A673 (cell line): ENCODE data around the gene GPR31. TPM values are rescaled to one million over a fixed set of nuclear protein-coding genes. Genes with fewer than 3 reads are reported as not detected.
"Not testable (repeated sequence)": the region's sequence is repeated elsewhere in the genome, so short reads cannot be mapped to it uniquely, and the experiment has no call there.

ENCODE experiments used
- BruUV-seq: library from RNA; stranded (reverse); fragments of 400-500 nt; replicated peaks from 2 replicates; lab custom pipeline; 2021; lab: Mats Ljungman, UMichigan
- CTCF ChIA-PET: fragments of 300-600 bp; sonication (Branson Sonifier 250); formaldehyde crosslinking; loops from one replicate; lab custom pipeline; 2022; ENCODE audit warnings: antibody characterized with exemption; lab: Charles Lee
- POLR2A ChIA-PET: fragments of 300-600 bp; sonication (Branson Sonifier 250); formaldehyde crosslinking; loops from one replicate; lab custom pipeline; 2022; ENCODE audit warnings: antibody characterized with exemption; ENCODE audit not compliant: low non-redundant PET; lab: Charles Lee
- DNase-seq: peaks from one replicate; pipeline ENCODE4 v3.0.0-alpha.2; 2015; ENCODE audit warnings: low spot score
- H3K27ac ChIP-seq: fragments of 200-600 bp; sonication (generic); 2 replicates; pipeline ENCODE4 v1.5.1; 2016; ENCODE audit warnings: mixed run types, low read depth, mild to moderate bottlenecking, mixed read lengths, antibody characterized with exemption, low read length; ENCODE audit not compliant: poor library complexity, severe bottlenecking
- H3K27me3 ChIP-seq: fragments of 200-600 bp; sonication (generic); replicated peaks from 2 replicates; pipeline ENCODE4 v1.6.1; 2017; ENCODE audit warnings: mixed run types, low read depth, mild to moderate bottlenecking, mixed read lengths, antibody characterized with exemption, low read length; ENCODE audit not compliant: insufficient read depth, poor library complexity
- H3K36me3 ChIP-seq: fragments of 200-600 bp; sonication (generic); 2 replicates; pipeline ENCODE4 v1.6.1; 2016; ENCODE audit warnings: mixed run types, mild to moderate bottlenecking, mixed read lengths, antibody characterized with exemption, low read length; ENCODE audit not compliant: insufficient read depth, poor library complexity, severe bottlenecking
- H3K4me1 ChIP-seq: fragments of 200-600 bp; sonication (generic); 2 replicates; pipeline ENCODE4 v1.6.1; 2017; ENCODE audit warnings: mixed run types, mild to moderate bottlenecking, mixed read lengths, antibody characterized with exemption, low read length; ENCODE audit not compliant: insufficient read depth, poor library complexity, severe bottlenecking
- H3K4me3 ChIP-seq: fragments of 200-600 bp; sonication (generic); 2 replicates; pipeline ENCODE4 v1.5.1; 2016; ENCODE audit warnings: low read depth, mixed run types, mild to moderate bottlenecking, mixed read lengths, low read length; ENCODE audit not compliant: poor library complexity, severe bottlenecking
- H3K9me3 ChIP-seq: fragments of 200-600 bp; sonication (generic); 2 replicates; pipeline ENCODE4 v1.6.1; 2016; ENCODE audit warnings: mixed run types, low read depth, mild to moderate bottlenecking, mixed read lengths, antibody characterized with exemption, low read length; ENCODE audit not compliant: poor library complexity, severe bottlenecking
- CTCF ChIP-seq: fragments of 300-800, 200-600 bp; sonication (generic); conservative IDR thresholded peaks from 2 replicates; pipeline ENCODE4 v1.5.1; 2017; ENCODE audit warnings: low read depth, mild to moderate bottlenecking, antibody characterized with exemption, low read length, moderate library complexity, mixed read lengths
- intact Hi-C: fragments of 100-400 bp; cut with micrococcal nuclease; formaldehyde crosslinking; loops from one replicate; pipeline ENCODE4 v1.10.0; 2022; ENCODE audit not compliant: unreplicated experiment
- total RNA-seq: library from RNA; stranded (reverse); gene quantifications from 2 replicates; pipeline ENCODE4 v1.2.3, GENCODE V29; 2021

Gene GPR31
- total RNA-seq, 1 experiment from 2014 or later = not detected

DNA sequence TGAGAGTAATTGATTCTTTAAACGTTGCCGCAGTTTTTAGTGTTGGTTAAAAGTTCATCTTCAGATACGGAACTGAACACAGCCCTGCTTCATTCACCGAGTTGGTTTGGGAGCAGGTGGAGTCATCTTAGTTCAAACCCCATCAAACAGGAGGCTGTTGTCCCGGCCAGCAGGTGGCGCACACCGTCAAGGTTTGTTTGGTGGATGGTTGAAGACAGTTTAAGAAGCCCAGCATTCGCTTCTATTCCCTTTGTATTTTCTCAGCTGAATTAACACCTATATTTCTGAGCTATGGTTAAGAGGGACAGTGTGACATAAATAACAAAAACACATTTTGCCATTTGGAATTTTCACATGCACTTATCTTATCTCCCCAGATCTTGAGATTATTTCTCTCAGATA lies 25.1 kb upstream of the GPR31 start:
- H3K27me3 ChIP-seq, H3K36me3 ChIP-seq, H3K27ac ChIP-seq, POLR2A ChIA-PET, H3K4me3 ChIP-seq, BruUV-seq, intact Hi-C loops, DNase-seq, H3K4me1 ChIP-seq, CTCF ChIA-PET, H3K9me3 ChIP-seq: not testable (repeated sequence)
- peak; percentile 33; the same call in 1 of the 2 replicates for TF ChIP-seq CTCF

- DNase-seq, H3K4me3 ChIP-seq, H3K4me1 ChIP-seq, BruUV-seq, intact Hi-C loops, H3K36me3 ChIP-seq, H3K27me3 ChIP-seq, CTCF ChIA-PET, POLR2A ChIA-PET, H3K27ac ChIP-seq, H3K9me3 ChIP-seq: not testable (repeated sequence)
Observed at GRCh38 chr6:167181351-167181750, 23.6 kb upstream of the GPR31 start.

- POLR2A ChIA-PET, BruUV-seq, DNase-seq, H3K4me3 ChIP-seq, H3K4me1 ChIP-seq, CTCF ChIA-PET, H3K27ac ChIP-seq, intact Hi-C loops, H3K9me3 ChIP-seq, H3K27me3 ChIP-seq, H3K36me3 ChIP-seq: not testable (repeated sequence)
Observed at GRCh38 chr6:167180086-167180485, 22.3 kb upstream of the GPR31 start.

GRCh38 chr6:167178896-167179655 lies 21.3 kb upstream of the GPR31 start:
- intact Hi-C loops, BruUV-seq: not testable (repeated sequence)

GRCh38 chr6:167177271-167177670 lies 19.5 kb upstream of the GPR31 start:
- H3K27ac ChIP-seq, DNase-seq, H3K4me3 ChIP-seq, CTCF ChIA-PET, H3K9me3 ChIP-seq, BruUV-seq, POLR2A ChIA-PET, intact Hi-C loops, H3K27me3 ChIP-seq, H3K36me3 ChIP-seq, H3K4me1 ChIP-seq: not testable (repeated sequence)

More at GRCh38 chr6:167178896-167179655, 21.3 kb upstream of the GPR31 start:
- H3K9me3 ChIP-seq, CTCF ChIA-PET, H3K4me1 ChIP-seq, DNase-seq, H3K4me3 ChIP-seq, H3K36me3 ChIP-seq, POLR2A ChIA-PET, H3K27ac ChIP-seq, H3K27me3 ChIP-seq: not testable (repeated sequence)

GRCh38 chr6:167172011-167172410 lies 14.2 kb upstream of the GPR31 start:
- H3K4me3 ChIP-seq, intact Hi-C loops, POLR2A ChIA-PET, H3K36me3 ChIP-seq, CTCF ChIA-PET, H3K27ac ChIP-seq, H3K4me1 ChIP-seq, DNase-seq, H3K27me3 ChIP-seq, H3K9me3 ChIP-seq, BruUV-seq: not testable (repeated sequence)

DNA sequence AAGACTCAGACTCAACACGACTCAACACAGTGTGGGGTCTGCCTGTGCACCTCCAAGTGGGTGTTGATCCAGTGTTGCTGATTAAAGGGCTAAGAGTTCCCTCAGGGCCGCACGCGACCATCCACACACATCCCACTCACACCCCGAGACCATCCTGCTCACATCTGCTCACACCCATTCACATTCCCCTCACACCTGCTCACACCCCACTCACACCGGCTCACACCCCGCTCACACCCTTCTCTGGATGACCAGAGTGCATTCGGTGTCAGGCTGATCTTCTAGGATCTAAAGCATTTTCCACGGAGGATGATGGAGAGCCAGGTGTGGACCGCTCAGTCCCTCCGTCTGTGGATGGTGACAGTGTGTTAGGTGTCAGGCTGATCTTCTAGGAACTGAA lies 13.5 kb upstream of the GPR31 start:
- intact Hi-C loops, H3K36me3 ChIP-seq, H3K4me3 ChIP-seq, BruUV-seq, H3K27ac ChIP-seq, CTCF ChIA-PET, DNase-seq, POLR2A ChIA-PET, H3K4me1 ChIP-seq, H3K27me3 ChIP-seq, H3K9me3 ChIP-seq: not testable (repeated sequence)
